Omental fat pad (tissue), 4 donors: Measurements from ENCODE around the gene SFXN1. TPM values are rescaled to one million over a fixed set of nuclear protein-coding genes. Genes with fewer than 3 reads are reported as not detected.

Experiments
- ATAC-seq: fragments of 150-250 bp; one replicate; pipeline ENCODE4 v1.9.1; 2016; ENCODE audit warnings: mild to moderate bottlenecking, moderate library complexity; ENCODE audit not compliant: low FRiP score
- DNase-seq: peaks from one replicate; pipeline ENCODE4 v3.0.0-alpha.2; 2019; ENCODE audit warnings: low spot score
- CTCF ChIP-seq, 3 donors: fragments of 450-650 bp; IDR thresholded peaks; one replicate each; pipeline ENCODE4 v1.5.1; 2016 to 2017; ENCODE audit warnings: antibody characterized with exemption in 3 of 3, mild to moderate bottlenecking in 3 of 3, moderate library complexity in 2 of 3
- total RNA-seq, 4 donors: library from RNA; depleted of rRNA; stranded (reverse); fragments of >200 nt; gene quantifications; one replicate each; pipeline ENCODE4 v1.1.0, GENCODE V29; 2016

Gene SFXN1
- total RNA-seq, 4 donors from 2014 or later, result 18.8 to 32.6 (median 23.7) TPM

- ATAC-seq (peak; percentile 77), DNase-seq (no peak)
- TF ChIP-seq CTCF (IDR thresholded peaks at IDR 0.05), result no peak
These were observed 39.6 kb downstream of the SFXN1 start for GRCh38 chr5:175517824-175518450.

- ATAC-seq, result no peak
- TF ChIP-seq CTCF (IDR thresholded peaks at IDR 0.05), result no peak
- DNase-seq, result no peak
These were observed 40.6 kb downstream of the SFXN1 start for GRCh38 chr5:175519006-175519405.

- ATAC-seq (no peak), DNase-seq (no peak)
- no peak for TF ChIP-seq CTCF (IDR thresholded peaks at IDR 0.05)
These were observed 42.0 kb downstream of the SFXN1 start for GRCh38 chr5:175520321-175520720.

- DNase-seq (no peak), ATAC-seq (no peak)
- TF ChIP-seq CTCF (IDR thresholded peaks at IDR 0.05), result no peak
These were observed 42.5 kb downstream of the SFXN1 start for GRCh38 chr5:175520873-175521272.

GRCh38 chr5:175521313-175521833, 43.0 kb downstream of the SFXN1 start:
- ATAC-seq, result no peak
- no peak for TF ChIP-seq CTCF (IDR thresholded peaks at IDR 0.05)
- DNase-seq, result no peak

- TF ChIP-seq CTCF (IDR thresholded peaks at IDR 0.05), result no peak
- ATAC-seq (no peak), DNase-seq (no peak)
These were observed 44.9 kb downstream of the SFXN1 start for GRCh38 chr5:175523292-175523691.

GRCh38 chr5:175524211-175524610, 45.9 kb downstream of the SFXN1 start:
- ATAC-seq (no peak), DNase-seq (no peak)
- TF ChIP-seq CTCF (IDR thresholded peaks at IDR 0.05), result no peak
